Tibial nerve (tissue), 4 donors: ENCODE measurements around the gene CDC25B.

ENCODE experiments used
- CTCF ChIP-seq, 5 experiments: fragments of 200-600 bp in 3 of 5; fragments of 450-650 bp in 2 of 5; sonication (generic) in 3 of 5; IDR thresholded peaks; one replicate each; pipeline ENCODE4 v1.5.1; 2016 to 2019; ENCODE audit warnings: antibody characterized with exemption in 5 of 5, mild to moderate bottlenecking in 3 of 5, moderate library complexity in 2 of 5
- EP300 ChIP-seq, 2 donors: sonication (generic); formaldehyde crosslinking; IDR thresholded peaks; one replicate each; pipeline ENCODE4 v1.6.1; 2017; ENCODE audit warnings: antibody characterized with exemption in 2 of 2, mild to moderate bottlenecking in 1 of 2

- TF ChIP-seq CTCF (IDR thresholded peaks at IDR 0.05) (no peak), EP300 (IDR thresholded peaks at IDR 0.05) (no peak)
Observed at GRCh38 chr20:3821996-3822395, 25.9 kb downstream of the CDC25B start.
